HepG2 (cell line): ENCODE results near the gene ANAPC16. TPM values are rescaled to one million over a fixed set of nuclear protein-coding genes. Genes with fewer than 3 reads are reported as not detected.

ENCODE experiments used
- BRCA1 ChIP-seq: sonication (generic); formaldehyde crosslinking; IDR thresholded peaks from 2 replicates; pipeline ENCODE4 v1.4.0; 2020; ENCODE audit warnings: missing genetic modification reagents
- FOXC1 ChIP-seq: sonication (generic); formaldehyde crosslinking; IDR thresholded peaks from 2 replicates; pipeline ENCODE4 v1.8.0; 2022; ENCODE audit warnings: mild to moderate bottlenecking, missing genetic modification reagents, borderline replicate concordance
- HMG20A ChIP-seq: IDR thresholded peaks from 2 replicates; pipeline ENCODE4 v1.6.1; 2016; ENCODE audit warnings: borderline replicate concordance
- HMGA1 ChIP-seq: sonication (generic); formaldehyde crosslinking; conservative IDR thresholded peaks from 2 replicates; pipeline ENCODE4 v1.4.0; 2020; ENCODE audit warnings: missing genetic modification reagents
- IKZF5 ChIP-seq: IDR thresholded peaks from 2 replicates; pipeline ENCODE4 v1.6.1; 2018; ENCODE audit warnings: missing genetic modification reagents, mild to moderate bottlenecking, missing compliant biosample characterization
- MBD4 ChIP-seq: IDR thresholded peaks from 2 replicates; pipeline ENCODE4 v1.6.1; 2012; ENCODE audit warnings: low read length, inconsistent platforms, borderline replicate concordance
- NCOR1 ChIP-seq: fragments of 200-600 bp; sonication (generic); IDR thresholded peaks from 2 replicates; pipeline ENCODE4 v1.7.0; 2017; ENCODE audit warnings: antibody characterized with exemption, low read length, borderline replicate concordance
- NR2F1 ChIP-seq, 2 experiments: fragments of 450-650 bp in 1 of 2; formaldehyde crosslinking in 1 of 2; IDR thresholded peaks; 2 replicates each; pipeline versions ENCODE4 v1.5.0 to v1.6.1; 2016 to 2020; ENCODE audit warnings: mild to moderate bottlenecking in 1 of 2, missing compliant biosample characterization in 1 of 2, missing genetic modification reagents in 1 of 2, moderate library complexity in 1 of 2
- NR3C1 ChIP-seq: sonication (generic); formaldehyde crosslinking; IDR thresholded peaks from 2 replicates; pipeline ENCODE4 v1.4.0; 2020; ENCODE audit warnings: missing genetic modification reagents
- SOX13 ChIP-seq, 3 experiments: fragments of 450-650 bp in 1 of 3; sonication (generic) in 1 of 3; formaldehyde crosslinking in 1 of 3; IDR thresholded peaks in 2 of 3; conservative IDR thresholded peaks in 1 of 3; 2 replicates each; pipeline versions ENCODE4 v1.5.0 to v1.6.1; 2016 to 2020; ENCODE audit warnings: antibody characterized with exemption in 1 of 3, mild to moderate bottlenecking in 1 of 3, missing compliant biosample characterization in 1 of 3, missing genetic modification reagents in 1 of 3, moderate library complexity in 1 of 3
- USF2 ChIP-seq, 2 experiments: sonication (generic) in 1 of 2; formaldehyde crosslinking in 1 of 2; IDR thresholded peaks; 2 replicates each; pipeline versions ENCODE4 v1.5.1 to v1.6.1; 2011 to 2020; ENCODE audit warnings: borderline replicate concordance in 1 of 2, low read depth in 1 of 2, low read length in 1 of 2, mild to moderate bottlenecking in 1 of 2, missing genetic modification reagents in 1 of 2, moderate library complexity in 1 of 2
- XRCC5 ChIP-seq: fragments of 200-400 bp; formaldehyde crosslinking; optimal IDR thresholded peaks from 2 replicates; pipeline ENCODE3; 2017; ENCODE audit warnings: mild to moderate bottlenecking, low read length
- YEATS2 ChIP-seq: sonication (generic); formaldehyde crosslinking; IDR thresholded peaks from 2 replicates; pipeline ENCODE4 v1.4.0; 2020; ENCODE audit warnings: missing genetic modification reagents, borderline replicate concordance
- ZFP90 ChIP-seq: sonication (generic); formaldehyde crosslinking; IDR thresholded peaks from 2 replicates; pipeline ENCODE4 v1.8.0; 2022; ENCODE audit warnings: missing genetic modification reagents, mild to moderate bottlenecking, inconsistent platforms, borderline replicate concordance
- ZNF136 ChIP-seq: sonication (generic); formaldehyde crosslinking; IDR thresholded peaks from 2 replicates; pipeline ENCODE4 v1.8.1; 2022; ENCODE audit warnings: low read depth, mild to moderate bottlenecking, moderate library complexity, missing genetic modification reagents
- ZNF17 ChIP-seq: sonication (generic); formaldehyde crosslinking; IDR thresholded peaks from 2 replicates; pipeline ENCODE4 v1.5.0; 2020; ENCODE audit warnings: mild to moderate bottlenecking, missing genetic modification reagents
- ZNF3 ChIP-seq: IDR thresholded peaks from 2 replicates; pipeline ENCODE4 v1.7.0; 2017; ENCODE audit warnings: inconsistent platforms
- ZNF33A ChIP-seq: sonication (generic); formaldehyde crosslinking; IDR thresholded peaks from 2 replicates; pipeline ENCODE4 v1.5.1; 2020; ENCODE audit warnings: missing genetic modification reagents, mild to moderate bottlenecking, moderate library complexity, borderline replicate concordance
- ZNF547 ChIP-seq: sonication (generic); formaldehyde crosslinking; IDR thresholded peaks from 2 replicates; pipeline ENCODE4 v1.5.1; 2020; ENCODE audit warnings: mild to moderate bottlenecking, missing genetic modification reagents
- ZNF619 ChIP-seq: sonication (generic); formaldehyde crosslinking; IDR thresholded peaks from 2 replicates; pipeline ENCODE4 v1.4.0; 2020; ENCODE audit warnings: mild to moderate bottlenecking, missing genetic modification reagents
- ZNF672 ChIP-seq: sonication (generic); formaldehyde crosslinking; IDR thresholded peaks from 2 replicates; pipeline ENCODE4 v1.8.1; 2022; ENCODE audit warnings: missing genetic modification reagents
- polyA plus RNA-seq, 8 experiments: library from polyadenylated mRNA; depleted of rRNA in 3 of 8; stranded (reverse) in 7 of 8; unstranded in 1 of 8; fragments of >200 nt; fragmentation: Illumina TruSeq in 4 of 8; extraction: Trizol in 4 of 8; gene quantifications; 2 replicates each; pipeline versions ENCODE4 v1.2.1 to v1.2.3, GENCODE V29; 2011 to 2016; ENCODE audit warnings: low read depth in 4 of 8, missing spikeins in 1 of 8, mixed read lengths in 1 of 8; ENCODE audit not compliant: insufficient read depth in 1 of 8
- total RNA-seq, 5 experiments: library from RNA; depleted of rRNA; stranded (reverse); fragments of >200 nt; fragmentation: Illumina TruSeq; extraction: Trizol; gene quantifications; 2 replicates each; pipeline ENCODE4 v1.2.3, GENCODE V29; 2016; ENCODE audit warnings: low read depth in 1 of 5
- TF ChIP-seq, protein P1 (sequence below): IDR thresholded peaks from 2 replicates; pipeline ENCODE4 v1.6.1; 2016; ENCODE audit warnings: low read depth, control low read depth
- TF ChIP-seq, protein P2 (sequence below): sonication (generic); formaldehyde crosslinking; IDR thresholded peaks from 2 replicates; pipeline ENCODE4 v1.8.1; 2023; ENCODE audit warnings: mild to moderate bottlenecking, missing genetic modification reagents, borderline replicate concordance
- TF ChIP-seq, protein P3 (sequence below): sonication (generic); formaldehyde crosslinking; IDR thresholded peaks from 2 replicates; pipeline ENCODE4 v1.4.0; 2020; ENCODE audit warnings: mild to moderate bottlenecking, missing genetic modification reagents

ANAPC16 gene
- total and polyA plus RNA-seq, 2 of the 13 experiments (the other 11 are each of a cell fraction or from before 2014, with no cell fraction given) = 74.8 to 89.4 TPM

GRCh38 chr10:72274730-72275350, 59.0 kb downstream of the ANAPC16 start (continued):
- TF ChIP-seq ZNF33A (CRISPR knock-in tag) (no peak), ZNF619 (CRISPR knock-in tag) (no peak), ZNF672 (no peak), USF2 (IDR thresholded peaks at IDR 0.05; ENCODE audit: low read depth, low read length) (no peak), USF2 (CRISPR knock-in tag; IDR thresholded peaks at IDR 0.05; ENCODE audit: borderline replicate concordance) (no peak), ZNF3 (CRISPR knock-in tag) (no peak), FOXC1 (CRISPR knock-in tag) (no peak), XRCC5 (no peak), NCOR1 (no peak), BRCA1 (CRISPR knock-in tag) (no peak), ZNF547 (CRISPR knock-in tag) (peak; percentile 60; the same call in 1 of the 2 replicates), SOX13 (IDR thresholded peaks at IDR 0.05) (no peak), SOX13 (CRISPR knock-in tag; conservative IDR thresholded peaks at IDR 0.05 in 1 of 2, IDR thresholded peaks at IDR 0.05 in 1 of 2) (no peak), ZFP90 (CRISPR knock-in tag) (no peak), YEATS2 (CRISPR knock-in tag) (no peak), MBD4 (no peak), ZNF136 (CRISPR knock-in tag) (no peak; the same call in 1 of the 2 replicates), ZNF17 (CRISPR knock-in tag) (no peak), NR2F1 (CRISPR knock-in tag; IDR thresholded peaks at IDR 0.05) (no peak), HMG20A (CRISPR knock-in tag) (no peak), IKZF5 (CRISPR knock-in tag) (no peak; the same call in 1 of the 2 replicates), HMGA1 (CRISPR knock-in tag) (no peak), NR3C1 (no peak)
- TF ChIP-seq, protein P1, sequence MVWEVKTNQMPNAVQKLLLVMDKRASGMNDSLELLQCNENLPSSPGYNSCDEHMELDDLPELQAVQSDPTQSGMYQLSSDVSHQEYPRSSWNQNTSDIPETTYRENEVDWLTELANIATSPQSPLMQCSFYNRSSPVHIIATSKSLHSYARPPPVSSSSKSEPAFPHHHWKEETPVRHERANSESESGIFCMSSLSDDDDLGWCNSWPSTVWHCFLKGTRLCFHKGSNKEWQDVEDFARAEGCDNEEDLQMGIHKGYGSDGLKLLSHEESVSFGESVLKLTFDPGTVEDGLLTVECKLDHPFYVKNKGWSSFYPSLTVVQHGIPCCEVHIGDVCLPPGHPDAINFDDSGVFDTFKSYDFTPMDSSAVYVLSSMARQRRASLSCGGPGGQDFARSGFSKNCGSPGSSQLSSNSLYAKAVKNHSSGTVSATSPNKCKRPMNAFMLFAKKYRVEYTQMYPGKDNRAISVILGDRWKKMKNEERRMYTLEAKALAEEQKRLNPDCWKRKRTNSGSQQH = 0 out of 2 replicates have a peak, but pooled peaks have one; percentile 19
- TF ChIP-seq, protein P2, sequence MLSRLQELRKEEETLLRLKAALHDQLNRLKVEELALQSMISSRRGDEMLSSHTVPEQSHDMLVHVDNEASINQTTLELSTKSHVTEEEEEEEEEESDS (CRISPR knock-in tag) = no peak
- TF ChIP-seq, protein P3, sequence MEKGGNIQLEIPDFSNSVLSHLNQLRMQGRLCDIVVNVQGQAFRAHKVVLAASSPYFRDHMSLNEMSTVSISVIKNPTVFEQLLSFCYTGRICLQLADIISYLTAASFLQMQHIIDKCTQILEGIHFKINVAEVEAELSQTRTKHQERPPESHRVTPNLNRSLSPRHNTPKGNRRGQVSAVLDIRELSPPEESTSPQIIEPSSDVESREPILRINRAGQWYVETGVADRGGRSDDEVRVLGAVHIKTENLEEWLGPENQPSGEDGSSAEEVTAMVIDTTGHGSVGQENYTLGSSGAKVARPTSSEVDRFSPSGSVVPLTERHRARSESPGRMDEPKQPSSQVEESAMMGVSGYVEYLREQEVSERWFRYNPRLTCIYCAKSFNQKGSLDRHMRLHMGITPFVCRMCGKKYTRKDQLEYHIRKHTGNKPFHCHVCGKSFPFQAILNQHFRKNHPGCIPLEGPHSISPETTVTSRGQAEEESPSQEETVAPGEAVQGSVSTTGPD (CRISPR knock-in tag) = no peak
